GM21447 (cell line): ENCODE measurements around the gene PHOX2A.
"Not testable (repeated sequence)": the region's sequence is repeated elsewhere in the genome, so short reads cannot be mapped to it uniquely, and the experiment has no call there.

Source experiments
- ATAC-seq: cut with Tn5 transposase; IDR thresholded peaks from one replicate; pipeline ENCODE4 v1.9.1; 2021; ENCODE audit not compliant: unreplicated experiment

The PHOX2A gene

GRCh38 chr11:72223615-72224563 lies 20.1 kb downstream of the PHOX2A start:
- peak; percentile 41 for ATAC-seq

GRCh38 chr11:72222907-72223614 lies 20.9 kb downstream of the PHOX2A start:
- peak; percentile 61 for ATAC-seq

GRCh38 chr11:72222106-72222891 lies 21.7 kb downstream of the PHOX2A start:
- ATAC-seq = no peak

- no peak for ATAC-seq
These were observed 22.4 kb downstream of the PHOX2A start for GRCh38 chr11:72221386-72222075.

GRCh38 chr11:72220696-72221363 lies 23.1 kb downstream of the PHOX2A start:
- ATAC-seq = no peak

GRCh38 chr11:72218251-72218745 lies 25.7 kb downstream of the PHOX2A start:
- ATAC-seq = no peak

GRCh38 chr11:72217841-72218240 lies 26.1 kb downstream of the PHOX2A start:
- no peak for ATAC-seq

GRCh38 chr11:72216638-72217037 lies 27.3 kb downstream of the PHOX2A start, which contains the start of gene FOLR2:
Gene FOLR2, plus strand, starts transcription at chr11:72216794. Its CDS starts 1,791 bp downstream, at chr11:72218585.
- no peak for ATAC-seq

GRCh38 chr11:72209101-72209500 lies 34.9 kb downstream of the PHOX2A start:
- ATAC-seq = no peak

GRCh38 chr11:72208281-72208680 lies 35.7 kb downstream of the PHOX2A start:
- no peak for ATAC-seq

GRCh38 chr11:72206794-72207193 lies 37.2 kb downstream of the PHOX2A start:
- ATAC-seq = not testable (repeated sequence)

- no peak for ATAC-seq
These were observed 39.1 kb downstream of the PHOX2A start for GRCh38 chr11:72204886-72205285.

- ATAC-seq = no peak
These were observed 40.8 kb downstream of the PHOX2A start for GRCh38 chr11:72203163-72203562.

GRCh38 chr11:72202571-72202970 lies 41.4 kb downstream of the PHOX2A start:
- ATAC-seq = no peak

GRCh38 chr11:72201445-72201844 lies 42.5 kb downstream of the PHOX2A start:
- ATAC-seq = not testable (repeated sequence)

GRCh38 chr11:72195518-72196270 lies 48.3 kb downstream of the PHOX2A start:
- ATAC-seq = no peak

- ATAC-seq = no peak
These were observed 52.0 kb downstream of the PHOX2A start, which contains the start of gene FOLR1 for GRCh38 chr11:72191961-72192381. Gene FOLR1, plus strand, starts transcription at chr11:72192140. Its CDS starts 34 bp downstream, at chr11:72192174.

- no peak for ATAC-seq
These were observed 53.3 kb downstream of the PHOX2A start for GRCh38 chr11:72190631-72191071.
